Activated CD4-positive, alpha-beta memory T cell treated with anti-CD3 and anti-CD28 coated beads, Interleukin-2, amount 10 ng/mL, durations not matched to agents 7 days and 5 days (primary cell): Measurements from ENCODE around the gene EIF1AD. TPM values are rescaled to one million over a fixed set of nuclear protein-coding genes. Genes with fewer than 3 reads are reported as not detected.
"Not testable (repeated sequence)": the region's sequence is repeated elsewhere in the genome, so short reads cannot be mapped to it uniquely, and the experiment has no call there.

Experiments used
- CTCF ChIA-PET: fragments of 350-600 bp; sonication (Branson Sonifier 250); formaldehyde crosslinking; loops from one replicate; lab custom pipeline; 2021; ENCODE audit warnings: antibody characterized with exemption, inconsistent platforms; lab: Charles Lee
- POLR2A ChIA-PET: fragments of 350-600 bp; sonication (Branson Sonifier 250); formaldehyde crosslinking; loops from one replicate; lab custom pipeline; 2021; ENCODE audit warnings: antibody characterized with exemption; lab: Charles Lee
- DNase-seq: peaks from one replicate; pipeline ENCODE4 v3.0.0-alpha.2; 2020
- H3K27ac Mint-ChIP-seq: one replicate; pipeline ENCODE4 v1.8.0; 2021; ENCODE audit warnings: mild to moderate bottlenecking, mixed read lengths
- H3K27me3 Mint-ChIP-seq: one replicate; pipeline ENCODE4 v1.8.0; 2021; ENCODE audit warnings: mixed read lengths
- H3K36me3 Mint-ChIP-seq: one replicate; pipeline ENCODE4 v1.8.0; 2021; ENCODE audit warnings: low read depth, mixed read lengths
- H3K4me1 Mint-ChIP-seq: one replicate; pipeline ENCODE4 v1.8.0; 2021; ENCODE audit warnings: mixed read lengths
- H3K4me3 Mint-ChIP-seq: one replicate; pipeline ENCODE4 v1.8.0; 2021; ENCODE audit warnings: mild to moderate bottlenecking, mixed read lengths
- H3K9me3 Mint-ChIP-seq: one replicate; pipeline ENCODE4 v1.8.0; 2021; ENCODE audit warnings: mixed read lengths
- total RNA-seq, 2 experiments: library from RNA; stranded (reverse); gene quantifications; one replicate each; pipeline ENCODE4 v1.2.3, GENCODE V29; 2021

EIF1AD gene
- total RNA-seq, 2 experiments from 2014 or later: 43.6 to 45.9 TPM

DNA sequence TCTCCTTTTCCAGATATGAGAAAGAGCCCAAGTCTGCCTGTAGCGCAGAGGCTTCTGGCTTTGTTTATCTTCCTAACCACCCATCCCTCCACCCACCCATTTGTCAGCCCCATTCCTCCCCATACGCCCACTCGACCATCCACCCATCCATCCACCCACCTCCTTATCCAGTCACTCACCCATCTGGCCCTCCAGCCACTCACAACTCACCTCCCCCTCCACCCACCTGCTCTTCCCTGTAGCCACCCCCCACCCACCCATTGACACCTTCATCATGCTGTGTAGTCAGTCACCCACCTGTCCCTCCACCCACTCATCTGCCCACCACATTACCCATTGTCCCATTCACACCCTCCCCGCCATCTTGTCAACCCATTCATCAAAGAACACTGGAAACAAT is 15.4 kb upstream of the EIF1AD start:
- no peaks in the 10 kb centered on the region for H3K9me3 Mint-ChIP-seq
- no peaks in the 10 kb centered on the region for H3K36me3 Mint-ChIP-seq
- no peak overlapping the region for H3K27ac Mint-ChIP-seq
- no peak for DNase-seq
- ChIA-PET CTCF (interaction anchor here (1.0 to 1.1 kb wide), 2 partner anchors 8 to 27 kb away, joined by 3 read pairs; no protein-coding TSS in a partner anchor), POLR2A (no interaction called here)
- H3K4me3 Mint-ChIP-seq: no peak overlapping the region
- H3K27me3 Mint-ChIP-seq: peaks cover 9% of the 10 kb centered on the region
- H3K4me1 Mint-ChIP-seq: peaks cover 16% of the 10 kb centered on the region

DNA sequence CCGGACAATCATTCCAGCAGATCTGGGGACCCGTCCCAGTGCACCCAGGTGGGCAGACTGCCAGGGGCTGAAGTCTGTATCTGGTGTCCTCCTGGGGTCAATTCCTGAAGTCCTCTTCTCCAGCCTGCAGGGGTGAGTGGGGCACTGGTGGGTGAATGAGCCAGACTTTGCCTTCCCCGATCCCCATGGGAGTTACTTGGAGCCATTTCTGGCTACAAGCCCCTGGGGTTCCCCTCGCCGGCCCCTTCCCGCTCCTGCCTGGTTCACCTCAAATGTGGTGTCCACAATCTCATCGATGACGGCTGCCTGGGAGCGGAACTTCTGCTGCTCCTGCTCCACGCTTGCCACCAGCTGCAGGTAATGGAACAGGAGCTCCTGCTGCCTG is 14.8 kb upstream of the EIF1AD start:
- no peak overlapping the region for H3K27ac Mint-ChIP-seq
- DNase-seq: no peak
- H3K4me3 Mint-ChIP-seq: no peak overlapping the region
- POLR2A ChIA-PET: interaction anchor here (1.1 kb wide), 1 partner anchor 14 kb away, joined by 3 read pairs; the partner anchor contains the start of gene BANF1
- H3K9me3 Mint-ChIP-seq: no peaks in the 10 kb centered on the region
- H3K4me1 Mint-ChIP-seq: peaks cover 14% of the 10 kb centered on the region
- no peaks in the 10 kb centered on the region for H3K36me3 Mint-ChIP-seq
- CTCF ChIA-PET: no interaction called here
- H3K27me3 Mint-ChIP-seq: peaks cover 12% of the 10 kb centered on the region

DNA sequence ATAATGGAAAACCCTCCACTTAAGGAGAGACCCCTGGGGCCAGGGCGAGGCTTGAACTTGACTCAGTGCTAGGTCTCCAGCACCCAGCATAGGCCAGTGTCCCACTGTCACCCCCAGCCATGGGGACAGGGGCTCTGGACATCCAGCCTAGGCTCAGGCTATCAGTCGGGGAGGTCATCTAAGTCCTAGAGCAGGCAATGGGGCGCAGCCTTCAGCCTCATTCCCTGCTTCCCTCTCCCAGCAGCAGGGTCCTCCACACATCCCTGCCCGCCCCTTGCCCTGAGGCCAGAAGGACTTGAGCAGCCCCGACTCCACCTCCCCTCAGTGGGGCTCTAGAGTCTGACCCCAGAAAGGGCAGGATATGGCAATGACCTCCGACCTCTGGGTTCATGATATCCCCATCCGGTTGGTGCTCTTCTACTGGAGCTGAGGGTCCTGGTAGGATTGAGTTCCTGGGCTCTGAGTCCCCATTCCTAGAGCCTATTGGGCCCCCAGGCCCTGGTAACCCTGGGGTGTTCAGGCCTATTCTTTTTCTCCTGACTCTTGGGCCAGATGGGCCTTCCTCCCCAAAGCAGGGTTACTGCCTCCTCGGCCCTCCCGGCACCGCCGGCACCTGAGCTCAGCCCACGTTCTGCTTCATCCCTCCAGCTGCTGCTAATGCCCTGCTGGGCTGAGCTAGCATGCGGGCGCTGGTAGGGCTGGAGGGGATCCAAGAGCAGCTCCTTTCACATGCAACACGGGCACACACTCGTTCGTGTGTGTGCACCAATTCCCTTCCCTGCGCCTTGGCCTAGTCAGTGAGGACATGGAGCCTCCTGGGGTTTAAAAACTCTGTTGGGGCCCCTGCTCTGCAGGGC is 14.2 kb upstream of the EIF1AD start:
- H3K4me1 Mint-ChIP-seq: peaks cover 8% of the 10 kb centered on the region
- ChIA-PET POLR2A (interaction anchor here (1.1 kb wide), 1 partner anchor 13 kb away, joined by 3 read pairs; the partner anchor contains the start of gene BANF1), CTCF (no interaction called here)
- peaks cover 17% of the 10 kb centered on the region for H3K27me3 Mint-ChIP-seq
- no peaks in the 10 kb centered on the region for H3K36me3 Mint-ChIP-seq
- H3K27ac Mint-ChIP-seq: no peak overlapping the region
- H3K9me3 Mint-ChIP-seq: no peaks in the 10 kb centered on the region
- DNase-seq: no peak
- H3K4me3 Mint-ChIP-seq: no peak overlapping the region

DNA sequence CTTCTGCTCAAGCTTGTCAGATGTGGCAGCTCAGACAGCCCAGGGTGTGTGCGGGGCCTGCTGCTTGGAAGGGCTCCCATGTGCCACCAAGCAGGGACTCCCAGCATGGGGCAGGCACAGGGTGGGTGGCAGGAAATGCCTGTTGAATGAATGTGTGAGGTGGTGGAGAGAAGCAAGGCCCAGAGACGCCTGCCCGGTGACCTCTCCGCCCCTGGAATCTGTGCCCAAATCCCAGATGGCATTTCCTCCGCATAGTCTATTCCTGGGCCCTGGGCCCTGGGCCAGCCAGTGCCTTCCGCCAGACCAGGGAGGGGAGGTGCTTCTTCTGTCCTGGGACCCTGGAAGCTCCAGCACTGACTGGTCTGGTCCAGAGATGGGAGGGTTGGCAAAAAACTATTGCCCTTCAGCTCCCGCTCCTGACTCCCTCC is 13.5 kb upstream of the EIF1AD start:
- no peaks in the 10 kb centered on the region for H3K9me3 Mint-ChIP-seq
- no peaks in the 10 kb centered on the region for H3K36me3 Mint-ChIP-seq
- H3K4me3 Mint-ChIP-seq: no peak overlapping the region
- H3K27me3 Mint-ChIP-seq: peaks cover 21% of the 10 kb centered on the region
- no peak overlapping the region for H3K27ac Mint-ChIP-seq
- no peak for DNase-seq
- CTCF ChIA-PET: no interaction called here
- peaks cover 3% of the 10 kb centered on the region for H3K4me1 Mint-ChIP-seq
- POLR2A ChIA-PET: no interaction called here

DNA sequence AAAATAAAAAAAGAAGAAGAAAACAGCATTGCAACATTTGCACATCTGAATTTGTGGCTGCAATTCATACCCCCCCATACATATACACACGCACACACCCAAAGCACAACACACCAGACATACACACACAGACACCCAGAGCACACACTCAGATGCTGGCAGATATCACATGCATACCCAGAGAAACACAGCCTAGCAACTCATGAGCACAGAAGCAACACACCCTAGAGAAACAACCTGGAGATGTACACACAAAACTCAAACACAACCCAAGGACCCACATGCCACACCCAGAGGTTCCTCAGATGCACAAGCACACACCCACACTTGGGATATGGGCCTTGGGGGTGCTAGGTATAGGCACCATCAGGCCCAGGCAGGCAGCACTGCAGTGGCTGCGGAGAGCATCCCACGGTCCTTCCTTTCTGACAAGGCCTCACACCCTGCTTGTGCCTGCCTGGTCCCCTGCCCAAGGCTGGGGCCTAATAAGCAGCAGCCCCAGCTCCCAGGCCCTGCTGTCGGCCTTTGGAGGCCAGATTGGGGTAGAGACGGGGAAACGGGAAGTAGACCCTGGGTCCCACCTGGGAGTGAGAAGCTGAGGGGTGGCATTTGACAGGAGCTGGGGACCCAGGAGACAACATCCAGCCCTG is 13.0 kb upstream of the EIF1AD start:
- CTCF ChIA-PET: no interaction called here
- no peak overlapping the region for H3K4me3 Mint-ChIP-seq
- no peaks in the 10 kb centered on the region for H3K9me3 Mint-ChIP-seq
- no peak for DNase-seq
- no peaks in the 10 kb centered on the region for H3K4me1 Mint-ChIP-seq
- H3K27ac Mint-ChIP-seq: no peak overlapping the region
- POLR2A ChIA-PET: no interaction called here
- peaks cover 26% of the 10 kb centered on the region for H3K27me3 Mint-ChIP-seq
- no peaks in the 10 kb centered on the region for H3K36me3 Mint-ChIP-seq

DNA sequence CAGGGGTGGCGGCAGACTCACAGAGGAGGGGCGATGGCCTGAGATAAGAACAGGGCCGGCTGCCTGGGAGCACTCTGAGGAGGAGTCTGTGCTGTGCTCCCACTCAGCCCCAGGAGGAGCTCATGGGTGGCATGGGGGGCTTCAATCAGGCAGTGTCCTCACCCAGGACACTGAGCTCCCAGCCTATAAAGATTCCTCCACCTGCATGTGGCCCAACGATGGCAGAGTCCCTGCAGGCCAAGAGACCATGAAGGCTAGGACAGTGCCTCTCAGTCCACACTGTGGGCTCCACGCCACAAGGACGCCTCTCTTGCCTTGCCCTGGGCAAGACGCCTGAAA is 11.8 kb upstream of the EIF1AD start:
- H3K4me3 Mint-ChIP-seq: no peak overlapping the region
- ChIA-PET POLR2A (no interaction called here), CTCF (interaction anchor here (3.3 kb wide), 1 partner anchor 8 kb away, joined by 11 read pairs; no protein-coding TSS in a partner anchor)
- H3K4me1 Mint-ChIP-seq: no peaks in the 10 kb centered on the region
- H3K27me3 Mint-ChIP-seq: peaks cover 26% of the 10 kb centered on the region
- no peak overlapping the region for H3K27ac Mint-ChIP-seq
- DNase-seq: no peak
- H3K36me3 Mint-ChIP-seq: no peaks in the 10 kb centered on the region
- no peaks in the 10 kb centered on the region for H3K9me3 Mint-ChIP-seq

DNA sequence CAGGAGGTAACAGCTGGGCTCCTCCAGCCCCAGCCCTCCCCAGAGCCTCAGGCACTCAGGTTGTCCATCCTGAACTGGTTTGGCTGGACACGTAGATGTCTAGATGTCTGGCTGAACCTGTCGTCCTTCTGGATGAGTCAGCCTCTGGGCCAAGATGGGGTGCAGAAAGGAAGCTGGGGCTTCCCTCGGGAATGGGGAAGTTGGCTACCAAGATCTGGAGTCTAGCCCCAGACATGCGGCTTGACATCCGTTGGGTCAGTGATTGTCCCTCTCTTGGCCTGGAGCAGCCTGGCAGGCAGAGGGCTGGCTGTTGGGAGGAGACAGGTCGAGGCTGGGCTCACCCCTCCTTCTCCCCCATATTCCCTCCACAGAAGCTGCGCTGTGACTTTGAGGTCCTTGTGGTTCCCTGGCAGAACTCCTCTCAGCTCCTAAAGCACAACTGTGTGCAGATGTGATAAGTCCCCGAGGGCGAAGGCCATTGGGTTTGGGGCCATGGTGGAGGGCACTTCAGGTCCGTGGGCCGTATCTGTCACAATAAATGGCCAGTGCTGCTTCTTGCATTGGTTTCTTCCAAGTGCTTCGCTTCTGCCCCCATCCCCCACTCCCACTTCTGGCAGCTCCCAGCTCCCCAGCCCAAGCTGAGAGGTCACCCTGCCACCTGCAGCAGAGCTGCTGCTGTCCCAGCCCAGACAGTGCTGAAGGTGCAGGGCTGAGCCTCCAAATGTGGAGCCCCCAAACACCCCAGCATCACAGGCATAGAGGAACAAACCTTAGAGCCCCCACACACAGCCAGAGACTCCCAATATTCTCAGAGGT is 11.2 kb upstream of the EIF1AD start:
- Mint-ChIP-seq H3K4me3 (no peak overlapping the region), H3K27me3 (peaks cover 26% of the 10 kb centered on the region), H3K4me1 (no peaks in the 10 kb centered on the region), H3K36me3 (no peaks in the 10 kb centered on the region), H3K9me3 (no peaks in the 10 kb centered on the region), H3K27ac (no peak overlapping the region)
- POLR2A ChIA-PET: interaction anchor here (0.9 to 2.6 kb wide), 2 partner anchors 10 kb away, joined by 5 to 9 read pairs; no protein-coding TSS in a partner anchor
- no peak for DNase-seq
- CTCF ChIA-PET: interaction anchor here (3.3 kb wide), 1 partner anchor 9 kb away, joined by 11 read pairs; no protein-coding TSS in a partner anchor

DNA sequence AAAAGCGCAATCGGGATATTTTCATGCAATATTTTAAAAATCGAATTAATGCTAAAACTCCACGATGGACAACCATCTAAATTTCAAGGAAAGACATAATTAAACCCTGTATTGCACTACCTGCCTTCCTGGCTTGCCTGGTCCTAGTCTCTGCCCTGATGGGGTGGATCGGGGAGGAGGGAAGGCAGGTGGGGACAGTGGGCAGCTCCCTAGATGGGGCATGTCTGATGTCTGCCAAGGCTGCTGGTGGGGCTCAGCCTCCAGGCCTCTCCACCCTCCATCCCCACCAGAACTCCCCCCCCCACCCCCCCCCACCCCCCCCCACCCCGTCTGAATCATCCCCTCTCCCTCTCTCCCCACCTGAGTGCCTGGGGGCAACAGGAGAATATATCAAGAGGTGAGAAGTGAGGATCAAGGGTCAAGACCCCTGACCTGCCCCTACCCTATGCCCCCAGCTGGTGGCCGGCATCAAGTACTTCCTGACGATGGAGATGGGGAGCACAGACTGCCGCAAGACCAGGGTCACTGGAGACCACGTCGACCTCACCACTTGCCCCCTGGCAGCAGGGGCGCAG is 10.5 kb upstream of the EIF1AD start:
- Mint-ChIP-seq H3K27ac (no peak overlapping the region), H3K4me3 (no peak overlapping the region), H3K9me3 (no peaks in the 10 kb centered on the region), H3K36me3 (no peaks in the 10 kb centered on the region), H3K27me3 (peaks cover 26% of the 10 kb centered on the region), H3K4me1 (no peaks in the 10 kb centered on the region)
- ChIA-PET CTCF (interaction anchor here (1.1 to 3.3 kb wide), 2 partner anchors 9 to 127 kb away, joined by 3 to 11 read pairs; no protein-coding TSS in a partner anchor), POLR2A (interaction anchor here (0.9 to 2.6 kb wide), 4 partner anchors 10 to 301 kb away, joined by 4 to 9 read pairs (median 6); partner anchors contain the start of genes BANF1 and EIF1AD)
- no peak for DNase-seq

DNA sequence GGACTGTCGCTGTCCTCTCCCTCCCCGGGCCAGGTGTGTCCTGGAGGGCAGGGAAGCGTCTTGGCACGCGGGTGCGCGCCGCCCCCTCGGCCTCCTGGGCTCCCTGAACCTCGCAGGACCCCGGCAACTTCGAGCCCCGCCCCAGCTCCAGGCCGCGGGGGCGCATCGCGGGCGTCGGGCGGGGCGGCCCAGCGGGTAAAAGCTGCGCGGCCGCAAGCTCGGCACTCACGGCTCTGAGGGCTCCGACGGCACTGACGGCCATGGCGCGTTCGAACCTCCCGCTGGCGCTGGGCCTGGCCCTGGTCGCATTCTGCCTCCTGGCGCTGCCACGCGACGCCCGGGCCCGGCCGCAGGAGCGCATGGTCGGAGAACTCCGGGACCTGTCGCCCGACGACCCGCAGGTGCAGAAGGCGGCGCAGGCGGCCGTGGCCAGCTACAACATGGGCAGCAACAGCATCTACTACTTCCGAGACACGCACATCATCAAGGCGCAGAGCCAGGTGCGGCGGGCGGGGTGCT is 9.9 kb upstream of the EIF1AD start, which contains the start of gene CST6:
Gene CST6 (plus strand): TSS at position 224 of the 519 bp plus-strand sequence. CDS start 37 bp downstream, at position 261.
- H3K4me1 Mint-ChIP-seq: no peaks in the 10 kb centered on the region
- H3K27me3 Mint-ChIP-seq: peaks cover 26% of the 10 kb centered on the region
- ChIA-PET CTCF (interaction anchor here (0.6 to 3.3 kb wide), 3 partner anchors 10 to 127 kb away, joined by 3 to 11 read pairs (median 7); no protein-coding TSS in a partner anchor), POLR2A (interaction anchor here (0.7 to 2.6 kb wide), 4 partner anchors 9 to 300 kb away, joined by 3 to 9 read pairs (median 5); partner anchors contain the start of genes BANF1 and EIF1AD)
- no peak within 1 kb of the TSS for H3K27ac Mint-ChIP-seq
- H3K36me3 Mint-ChIP-seq: no peaks in the 10 kb centered on the region
- H3K4me3 Mint-ChIP-seq: no peak within 1 kb of the TSS
- no peaks in the 10 kb centered on the region for H3K9me3 Mint-ChIP-seq
- no peak for DNase-seq

DNA sequence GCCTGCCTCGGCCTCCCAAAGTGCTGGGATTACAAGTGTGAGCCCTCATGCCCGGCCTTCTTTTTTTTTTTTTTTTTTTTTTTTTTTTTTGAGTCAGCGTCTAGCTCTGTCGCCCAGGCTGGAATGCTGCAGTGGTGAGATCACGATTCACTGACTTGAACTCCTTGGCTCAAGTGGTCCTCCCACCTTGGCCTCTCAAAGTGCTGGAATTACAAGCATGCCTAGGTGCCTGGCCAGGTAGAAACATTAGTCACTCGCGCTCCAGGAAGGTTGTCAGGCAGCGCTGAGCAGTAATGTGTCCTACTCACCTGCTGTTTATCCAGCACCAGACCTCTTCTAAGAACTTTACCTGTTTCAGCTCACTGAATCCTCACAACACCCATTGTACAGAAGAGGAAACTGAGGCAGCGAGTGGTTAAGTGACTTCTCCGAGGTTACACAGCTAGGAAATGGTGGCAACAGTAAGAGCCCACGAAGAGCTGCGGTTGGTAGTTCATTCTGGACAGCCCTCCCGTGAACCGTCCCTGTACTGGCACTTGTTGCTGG is 9.4 kb upstream of the EIF1AD start:
- Mint-ChIP-seq H3K4me1 (no peaks in the 10 kb centered on the region), H3K36me3 (no peaks in the 10 kb centered on the region), H3K4me3 (no peak overlapping the region), H3K9me3 (no peaks in the 10 kb centered on the region), H3K27me3 (peaks cover 26% of the 10 kb centered on the region), H3K27ac (no peak overlapping the region)
- DNase-seq: no peak
- CTCF ChIA-PET: interaction anchor here (0.6 to 3.3 kb wide), 3 partner anchors 11 to 126 kb away, joined by 3 to 11 read pairs (median 7); no protein-coding TSS in a partner anchor
- POLR2A ChIA-PET: interaction anchor here (0.7 to 2.6 kb wide), 4 partner anchors 9 to 300 kb away, joined by 3 to 9 read pairs (median 5); partner anchors contain the start of genes BANF1 and EIF1AD

DNA sequence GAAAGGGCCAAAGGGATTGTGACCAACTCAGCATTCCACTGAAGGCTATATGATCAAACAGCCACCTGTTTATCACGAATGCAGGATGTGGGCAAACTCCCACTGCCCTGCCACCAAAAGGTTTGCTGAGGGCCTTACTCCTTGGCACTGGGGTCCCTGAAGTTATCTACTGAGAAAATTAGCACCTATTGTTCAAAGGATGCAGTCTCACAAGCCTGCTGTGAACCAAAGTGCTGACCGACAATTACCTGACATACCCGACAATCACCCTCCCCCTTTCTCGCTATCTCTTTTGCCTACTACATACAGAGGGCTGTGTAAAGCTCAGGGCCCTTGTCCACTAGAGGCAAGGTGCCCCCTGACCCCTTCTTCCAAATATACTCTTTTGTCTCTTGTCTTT is 8.1 kb upstream of the EIF1AD start:
- DNase-seq, H3K9me3 Mint-ChIP-seq, H3K27ac Mint-ChIP-seq, H3K4me1 Mint-ChIP-seq, H3K4me3 Mint-ChIP-seq, H3K36me3 Mint-ChIP-seq, POLR2A ChIA-PET: not testable (repeated sequence)
- CTCF ChIA-PET: interaction anchor here (0.9 to 2.1 kb wide), 3 partner anchors 12 to 283 kb away, joined by 3 to 8 read pairs (median 4); no protein-coding TSS in a partner anchor
- peaks cover 26% of the 10 kb centered on the region for H3K27me3 Mint-ChIP-seq
